HCT116 (cell line): Measurements from ENCODE around the gene STK25. TPM values are rescaled to one million over a fixed set of nuclear protein-coding genes. Genes with fewer than 3 reads are reported as not detected.

Source experiments
- ATAC-seq: fragments of 200-7000 bp; cut with Tn5 transposase; 2 replicates; pipeline ENCODE4 v1.9.1; 2020; ENCODE audit warnings: mild to moderate bottlenecking, moderate library complexity
- BruUV-seq: library from RNA; stranded (reverse); fragments of 400-500 nt; replicated peaks from 2 replicates; lab custom pipeline; 2021; lab: Mats Ljungman, UMichigan
- CTCF ChIA-PET: fragments of 300-600 bp; sonication (Branson Sonifier 250); formaldehyde crosslinking; loops from one replicate; lab custom pipeline; 2021; ENCODE audit warnings: antibody characterized with exemption; lab: Charles Lee
- POLR2A ChIA-PET: fragments of 300-600, 350-600 bp; sonication (Branson Sonifier 250); formaldehyde crosslinking; loops from one replicate; lab custom pipeline; 2021; ENCODE audit warnings: antibody characterized with exemption; lab: Charles Lee
- RAD21 ChIA-PET, 2 experiments: fragments of 300-600 bp; sonication (Branson Sonifier 250); formaldehyde crosslinking; loops; one replicate each; lab custom pipeline; 2023; ENCODE audit warnings: low total read pairs in 2 of 2; ENCODE audit not compliant: uncharacterized antibody in 2 of 2, unreplicated experiment in 2 of 2, low non-redundant PET in 1 of 2; lab: Charles Lee
- DNase-seq: peaks from one replicate; pipeline ENCODE4 v3.0.0-alpha.2; 2010; ENCODE audit warnings: low read depth, low spot score
- H2AFZ ChIP-seq: fragments of 200-600 bp; shearing (Covaris generic), sonication (generic); 2 replicates; pipeline ENCODE4 v1.6.1; 2017; ENCODE audit warnings: low read depth, mixed run types, mixed read lengths, antibody characterized with exemption, low read length; ENCODE audit not compliant: poor library complexity, severe bottlenecking
- H3K27ac ChIP-seq: 2 replicates; pipeline ENCODE4 v1.5.1; 2012; ENCODE audit warnings: low read depth, low read length
- H3K27me3 ChIP-seq: fragments of 200-600 bp; sonication (generic); 2 replicates; pipeline ENCODE4 v1.6.1; 2016; ENCODE audit warnings: mixed run types, low read length, mixed read lengths; ENCODE audit not compliant: insufficient read depth
- H3K36me3 ChIP-seq, 2 experiments: fragments of 200-500 bp in 1 of 2; fragments of 200-600 bp in 1 of 2; sonication (Bioruptor generic) in 1 of 2; sonication (generic) in 1 of 2; 2 replicates each; pipeline versions ENCODE4 v1.5.1 to v1.6.1; 2014 to 2016; ENCODE audit warnings: low read length in 2 of 2, inconsistent platforms in 1 of 2, mixed read lengths in 1 of 2, mixed run types in 1 of 2; ENCODE audit not compliant: insufficient read depth in 2 of 2, control insufficient read depth in 1 of 2
- H3K4me1 ChIP-seq, 2 experiments: fragments of 200-600 bp in 1 of 2; sonication (generic) in 1 of 2; 2 replicates each; pipeline versions ENCODE4 v1.5.1 to v1.6.1; 2012 to 2017; ENCODE audit warnings: low read length in 2 of 2, inconsistent platforms in 1 of 2, mild to moderate bottlenecking in 1 of 2, mixed read lengths in 1 of 2, mixed run types in 1 of 2, moderate library complexity in 1 of 2; ENCODE audit not compliant: insufficient read depth in 2 of 2, control insufficient read depth in 1 of 2
- H3K4me2 ChIP-seq: fragments of 200-600 bp; sonication (generic); 2 replicates; pipeline ENCODE4 v1.6.1; 2017; ENCODE audit warnings: mixed run types, low read length, mixed read lengths
- H3K4me3 ChIP-seq, 2 experiments: fragments of 200-600 bp in 1 of 2; sonication (generic) in 1 of 2; replicated peaks in 1 of 2; 2 replicates each; pipeline ENCODE4 v1.5.1; 2011 to 2016; ENCODE audit warnings: low read length in 2 of 2, control low read depth in 1 of 2, low read depth in 1 of 2, mild to moderate bottlenecking in 1 of 2, mixed read lengths in 1 of 2, mixed run types in 1 of 2
- H3K79me2 ChIP-seq: fragments of 200-600 bp; sonication (generic); 2 replicates; pipeline ENCODE4 v1.6.1; 2017; ENCODE audit warnings: mild to moderate bottlenecking, mixed run types, low read length, moderate library complexity, mixed read lengths; ENCODE audit not compliant: insufficient read depth
- H3K9ac ChIP-seq: fragments of 200-600 bp; sonication (generic); 2 replicates; pipeline ENCODE4 v1.6.1; 2016; ENCODE audit warnings: low read length, mixed read lengths
- H3K9me2 ChIP-seq: fragments of 200-600 bp; sonication (generic), shearing (Covaris generic); 2 replicates; pipeline ENCODE4 v1.6.1; 2017; ENCODE audit warnings: mixed run types, mild to moderate bottlenecking, moderate library complexity; ENCODE audit not compliant: insufficient read depth
- H3K9me3 ChIP-seq, 2 experiments: fragments of 200-500 bp in 1 of 2; fragments of 200-600 bp in 1 of 2; sonication (Bioruptor generic) in 1 of 2; sonication (generic) in 1 of 2; 2 replicates each; pipeline ENCODE4 v1.6.1; 2014 to 2017; ENCODE audit warnings: low read length in 2 of 2, mixed read lengths in 2 of 2, inconsistent platforms in 1 of 2, low read depth in 1 of 2, mild to moderate bottlenecking in 1 of 2, mixed run types in 1 of 2, moderate library complexity in 1 of 2; ENCODE audit not compliant: control insufficient read depth in 1 of 2, insufficient read depth in 1 of 2
- H4K20me1 ChIP-seq: fragments of 200-600 bp; sonication (generic), shearing (Covaris generic); 2 replicates; pipeline ENCODE4 v1.6.1; 2017; ENCODE audit warnings: mixed run types, mild to moderate bottlenecking, moderate library complexity; ENCODE audit not compliant: insufficient read depth
- CBX3 ChIP-seq: IDR thresholded peaks from 2 replicates; pipeline ENCODE4 v1.6.1; 2012; ENCODE audit warnings: low read depth
- CEBPB ChIP-seq: IDR thresholded peaks from 2 replicates; pipeline ENCODE4 v1.6.1; 2012; ENCODE audit warnings: low read depth
- CTCF ChIP-seq, 3 experiments: fragments of 200-600 bp in 1 of 3; sonication (generic) in 1 of 3; IDR thresholded peaks in 2 of 3; conservative IDR thresholded peaks in 1 of 3; 2 replicates each; pipeline ENCODE4 v1.5.1; 2012 to 2017; ENCODE audit warnings: low read depth in 2 of 3, low read length in 2 of 3, antibody characterized with exemption in 1 of 3, borderline replicate concordance in 1 of 3, control low read depth in 1 of 3, mild to moderate bottlenecking in 1 of 3, mixed read lengths in 1 of 3, mixed run types in 1 of 3, moderate library complexity in 1 of 3; ENCODE audit not compliant: insufficient read depth in 1 of 3
- ELF1 ChIP-seq: IDR thresholded peaks from 2 replicates; pipeline ENCODE4 v1.6.1; 2012; ENCODE audit warnings: low read depth, borderline replicate concordance
- EZH2 ChIP-seq: fragments of 200-600 bp; sonication (generic); IDR thresholded peaks from 2 replicates; pipeline ENCODE4 v1.6.1; 2017; ENCODE audit warnings: antibody characterized with exemption, mixed run types
- EZH2phosphoT487 ChIP-seq: fragments of 200-600 bp; IDR thresholded peaks from 2 replicates; pipeline ENCODE4 v1.6.1; 2018; ENCODE audit warnings: antibody characterized with exemption, borderline replicate concordance
- FOSL1 ChIP-seq: IDR thresholded peaks from 2 replicates; pipeline ENCODE4 v1.6.1; 2012; ENCODE audit warnings: low read depth
- MAX ChIP-seq: IDR thresholded peaks from 2 replicates; pipeline ENCODE4 v1.6.1; 2012
- POLR2A ChIP-seq: IDR thresholded peaks from 2 replicates; pipeline ENCODE4 v1.7.0; 2011; ENCODE audit warnings: borderline replicate concordance; ENCODE audit not compliant: insufficient read depth, insufficient read length; ENCODE audit errors: extremely low read depth
- POLR2AphosphoS5 ChIP-seq: IDR thresholded peaks from 2 replicates; pipeline ENCODE4 v1.6.1; 2011; ENCODE audit warnings: mild to moderate bottlenecking, low read depth, low read length, moderate library complexity
- RAD21 ChIP-seq: IDR thresholded peaks from 2 replicates; pipeline ENCODE4 v1.6.1; 2012; ENCODE audit warnings: low read depth, mild to moderate bottlenecking
- SIN3A ChIP-seq: IDR thresholded peaks from 2 replicates; pipeline ENCODE4 v1.6.1; 2012; ENCODE audit warnings: low read depth
- SP1 ChIP-seq: IDR thresholded peaks from 2 replicates; pipeline ENCODE4 v1.6.1; 2012; ENCODE audit warnings: low read depth
- SRF ChIP-seq: IDR thresholded peaks from 2 replicates; pipeline ENCODE4 v1.6.1; 2012; ENCODE audit warnings: low read depth
- TCF7L2 ChIP-seq: IDR thresholded peaks from 2 replicates; pipeline ENCODE4 v1.7.0; 2011; ENCODE audit warnings: borderline replicate concordance, inconsistent platforms; ENCODE audit not compliant: insufficient read depth, insufficient read length; ENCODE audit errors: extremely low read depth
- YY1 ChIP-seq: IDR thresholded peaks from 2 replicates; pipeline ENCODE4 v1.6.1; 2011; ENCODE audit warnings: low read length, low read depth, moderate library complexity, mild to moderate bottlenecking; ENCODE audit not compliant: insufficient replicate concordance; ENCODE audit errors: extremely low read depth
- ZBTB33 ChIP-seq: IDR thresholded peaks from 2 replicates; pipeline ENCODE4 v1.6.1; 2011; ENCODE audit warnings: mild to moderate bottlenecking, low read length, moderate library complexity; ENCODE audit not compliant: insufficient replicate concordance; ENCODE audit errors: extremely low read depth
- ZFX ChIP-seq: fragments of 450-650 bp; IDR thresholded peaks from 2 replicates; pipeline ENCODE4 v1.6.1; 2017
- intact Hi-C: fragments of 100-400 bp; cut with micrococcal nuclease; formaldehyde crosslinking; loops from 2 replicates; pipeline ENCODE4 v1.10.0; 2022
- total RNA-seq: library from RNA; stranded (reverse); gene quantifications from one replicate; pipeline ENCODE4 v1.2.1, GENCODE V29; 2021; ENCODE audit not compliant: unreplicated experiment
- TF ChIP-seq, protein P1 (sequence below): IDR thresholded peaks from 2 replicates; pipeline ENCODE4 v1.6.1; 2012; ENCODE audit warnings: low read depth

The STK25 gene
- total RNA-seq, 1 experiment from 2014 or later, result 160 TPM

DNA sequence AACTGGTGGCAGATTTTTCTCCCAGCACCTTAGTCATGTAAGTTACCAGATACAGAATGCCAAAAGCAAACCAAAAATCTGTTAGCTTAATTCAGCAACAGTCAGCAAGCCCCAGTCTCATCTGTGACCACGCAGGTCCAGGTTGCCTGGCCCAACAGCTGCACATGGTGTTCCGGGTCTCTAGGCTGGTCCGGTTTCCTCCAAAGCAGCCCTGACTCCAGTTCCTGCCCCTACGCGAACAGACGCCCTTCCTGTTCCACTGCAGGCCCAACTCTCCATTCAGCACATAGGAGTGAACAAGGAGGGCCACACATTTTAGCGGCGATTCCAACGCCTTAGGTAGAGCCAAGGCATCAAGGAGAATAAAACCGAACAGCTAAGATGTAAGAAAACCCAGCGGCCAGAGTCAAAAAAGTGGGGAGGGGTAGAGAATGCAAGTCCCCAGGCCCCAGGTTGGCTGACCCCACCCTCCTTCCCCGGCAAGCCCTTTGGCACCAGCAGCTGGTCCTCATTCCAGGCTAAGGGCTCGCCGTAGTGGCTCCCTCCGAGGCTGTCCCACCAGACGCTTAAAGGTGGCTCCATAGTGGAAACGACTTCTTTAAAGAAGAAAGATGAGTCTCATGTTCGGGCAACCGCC, 1.5 kb downstream of the STK25 start:
- H3K9me3 ChIP-seq, result no peaks in the 10 kb centered on the region
- BruUV-seq, result TSS peak; percentile 54
- H3K36me3 ChIP-seq, result no peaks in the 10 kb centered on the region; a peak in 1 of 4 replicates
- no peak for ATAC-seq
- ChIA-PET CTCF (no interaction called here), RAD21 (no interaction called here)
- H3K9ac ChIP-seq, result peak overlapping the region; percentile 87
- peaks cover 55% of the 10 kb centered on the region for H3K79me2 ChIP-seq
- H3K9me2 ChIP-seq, result no peaks in the 10 kb centered on the region
- DNase-seq, result no peak
- peak overlapping the region; percentile 95 for H3K4me2 ChIP-seq
- no peaks in the 10 kb centered on the region for H4K20me1 ChIP-seq
- TF ChIP-seq SP1, result no peak
- TF ChIP-seq RAD21, result no peak
- no peak for TF ChIP-seq CEBPB
- TF ChIP-seq ELF1, result no peak
- no peak for TF ChIP-seq SIN3A
- TF ChIP-seq SRF, result no peak
- no peak for TF ChIP-seq CBX3
- TF ChIP-seq, protein P1, sequence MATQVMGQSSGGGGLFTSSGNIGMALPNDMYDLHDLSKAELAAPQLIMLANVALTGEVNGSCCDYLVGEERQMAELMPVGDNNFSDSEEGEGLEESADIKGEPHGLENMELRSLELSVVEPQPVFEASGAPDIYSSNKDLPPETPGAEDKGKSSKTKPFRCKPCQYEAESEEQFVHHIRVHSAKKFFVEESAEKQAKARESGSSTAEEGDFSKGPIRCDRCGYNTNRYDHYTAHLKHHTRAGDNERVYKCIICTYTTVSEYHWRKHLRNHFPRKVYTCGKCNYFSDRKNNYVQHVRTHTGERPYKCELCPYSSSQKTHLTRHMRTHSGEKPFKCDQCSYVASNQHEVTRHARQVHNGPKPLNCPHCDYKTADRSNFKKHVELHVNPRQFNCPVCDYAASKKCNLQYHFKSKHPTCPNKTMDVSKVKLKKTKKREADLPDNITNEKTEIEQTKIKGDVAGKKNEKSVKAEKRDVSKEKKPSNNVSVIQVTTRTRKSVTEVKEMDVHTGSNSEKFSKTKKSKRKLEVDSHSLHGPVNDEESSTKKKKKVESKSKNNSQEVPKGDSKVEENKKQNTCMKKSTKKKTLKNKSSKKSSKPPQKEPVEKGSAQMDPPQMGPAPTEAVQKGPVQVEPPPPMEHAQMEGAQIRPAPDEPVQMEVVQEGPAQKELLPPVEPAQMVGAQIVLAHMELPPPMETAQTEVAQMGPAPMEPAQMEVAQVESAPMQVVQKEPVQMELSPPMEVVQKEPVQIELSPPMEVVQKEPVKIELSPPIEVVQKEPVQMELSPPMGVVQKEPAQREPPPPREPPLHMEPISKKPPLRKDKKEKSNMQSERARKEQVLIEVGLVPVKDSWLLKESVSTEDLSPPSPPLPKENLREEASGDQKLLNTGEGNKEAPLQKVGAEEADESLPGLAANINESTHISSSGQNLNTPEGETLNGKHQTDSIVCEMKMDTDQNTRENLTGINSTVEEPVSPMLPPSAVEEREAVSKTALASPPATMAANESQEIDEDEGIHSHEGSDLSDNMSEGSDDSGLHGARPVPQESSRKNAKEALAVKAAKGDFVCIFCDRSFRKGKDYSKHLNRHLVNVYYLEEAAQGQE, result no peak
- TF ChIP-seq ZFX, result no peak
- no peak for TF ChIP-seq ZBTB33
- TF ChIP-seq FOSL1, result no peak
- no peak for TF ChIP-seq EZH2phosphoT487
- TF ChIP-seq YY1, result no peak
- no peak for TF ChIP-seq TCF7L2
- no peak for TF ChIP-seq MAX
- no peak for TF ChIP-seq POLR2AphosphoS5
- no peak for TF ChIP-seq EZH2
- no peak for TF ChIP-seq POLR2A
- TF ChIP-seq CTCF (IDR thresholded peaks at IDR 0.05 in 2 of 3, conservative IDR thresholded peaks at IDR 0.05 in 1 of 3; ENCODE audit: borderline replicate concordance in 1 of 3, insufficient read depth in 1 of 3, low read depth in 2 of 3, low read length in 2 of 3), result no peak
- TF ChIP-seq, all 23 proteins: peak for 0
- 0 out of 2 replicates have a peak, but pooled peaks cover 3% of the 10 kb centered on the region for H3K27me3 ChIP-seq
- POLR2A ChIA-PET, result interaction anchor here (1.1 kb wide), 1 partner anchor 9 kb away, joined by 3 read pairs; no protein-coding TSS in a partner anchor
- intact Hi-C loops, result loop anchor here (5.0 kb wide), 2 partner anchors 130 to 150 kb away; partner anchors contain the start of genes ATG4B, FARP2 and THAP4
- H3K27ac ChIP-seq, result peak overlapping the region; percentile 82
- peak overlapping the region; percentile 87 to 95 for H3K4me3 ChIP-seq
- H3K4me1 ChIP-seq, result peaks cover 12 to 24% of the 10 kb centered on the region in 2 experiments
- H2AFZ ChIP-seq, result no peak overlapping the region
